Liver (tissue), 9 donors: ENCODE measurements around the gene SCAI. TPM values are rescaled to one million over a fixed set of nuclear protein-coding genes. Genes with fewer than 3 reads are reported as not detected.
"Not testable (repeated sequence)": the region's sequence is repeated elsewhere in the genome, so short reads cannot be mapped to it uniquely, and the experiment has no call there.

Experiments
- DNase-seq: peaks from one replicate; pipeline ENCODE4 v3.0.0-alpha.2; 2017; ENCODE audit warnings: low spot score
- H3K27ac ChIP-seq, 2 donors: one replicate each; pipeline ENCODE4 v1.7.0; 2013; ENCODE audit warnings: inconsistent platforms in 2 of 2, low read length in 2 of 2, control low read depth in 1 of 2, low read depth in 1 of 2, mild to moderate bottlenecking in 1 of 2
- H3K27me3 ChIP-seq, 4 donors: one replicate each; pipeline versions ENCODE4 v1.6.1 to v1.7.0; 2013; ENCODE audit warnings: low read length in 3 of 4, inconsistent platforms in 1 of 4, mild to moderate bottlenecking in 1 of 4, moderate library complexity in 1 of 4; ENCODE audit not compliant: control insufficient read depth in 4 of 4, insufficient read depth in 4 of 4
- H3K36me3 ChIP-seq, 4 donors: one replicate each; pipeline versions ENCODE4 v1.6.1 to v1.7.0; 2013; ENCODE audit warnings: low read length in 3 of 4, mild to moderate bottlenecking in 3 of 4, low read depth in 1 of 4, moderate library complexity in 1 of 4; ENCODE audit not compliant: control insufficient read depth in 4 of 4, insufficient read depth in 3 of 4
- H3K4me1 ChIP-seq, 4 donors: one replicate each; pipeline versions ENCODE4 v1.6.1 to v1.7.0; 2013; ENCODE audit warnings: low read length in 3 of 4, mild to moderate bottlenecking in 3 of 4, moderate library complexity in 1 of 4; ENCODE audit not compliant: control insufficient read depth in 4 of 4, insufficient read depth in 4 of 4
- H3K4me3 ChIP-seq, 3 donors: one replicate each; pipeline versions ENCODE4 v1.6.1 to v1.7.0; 2013; ENCODE audit warnings: low read length in 3 of 3, control low read depth in 1 of 3, low read depth in 1 of 3, mild to moderate bottlenecking in 1 of 3
- H3K9ac ChIP-seq, 2 donors: one replicate each; pipeline ENCODE4 v1.7.0; 2013; ENCODE audit warnings: low read length in 2 of 2, mild to moderate bottlenecking in 2 of 2, moderate library complexity in 2 of 2, control low read depth in 1 of 2, low read depth in 1 of 2
- H3K9me3 ChIP-seq, 4 donors: one replicate each; pipeline versions ENCODE4 v1.6.1 to v1.7.0; 2013; ENCODE audit warnings: low read length in 3 of 4; ENCODE audit not compliant: control insufficient read depth in 4 of 4
- CTCF ChIP-seq: fragments of 150-350 bp; IDR thresholded peaks from 2 replicates; pipeline ENCODE4 v1.5.1; 2017; ENCODE audit warnings: improper control_type of control experiment, low read depth, low read length; ENCODE audit not compliant: missing input control
- EGR1 ChIP-seq, 2 donors: IDR thresholded peaks; 2 replicates each; pipeline ENCODE4 v1.6.1; 2016 to 2018; ENCODE audit warnings: antibody characterized with exemption in 2 of 2, low read depth in 2 of 2
- FOXA1 ChIP-seq: IDR thresholded peaks from 2 replicates; pipeline ENCODE4 v1.6.1; 2016; ENCODE audit warnings: antibody characterized with exemption
- FOXA2 ChIP-seq: IDR thresholded peaks from 2 replicates; pipeline ENCODE4 v1.6.1; 2016; ENCODE audit warnings: antibody characterized with exemption
- GABPA ChIP-seq, 2 donors: IDR thresholded peaks in 1 of 2; conservative IDR thresholded peaks in 1 of 2; 2 replicates each; pipeline ENCODE4 v1.6.1; 2016; ENCODE audit warnings: antibody characterized with exemption in 2 of 2, mild to moderate bottlenecking in 1 of 2, moderate library complexity in 1 of 2
- HNF4A ChIP-seq, 2 donors: conservative IDR thresholded peaks; 2 replicates each; pipeline ENCODE4 v1.6.1; 2016; ENCODE audit warnings: antibody characterized with exemption in 2 of 2, mild to moderate bottlenecking in 2 of 2
- HNF4G ChIP-seq: IDR thresholded peaks from 2 replicates; pipeline ENCODE4 v1.6.1; 2016; ENCODE audit warnings: antibody characterized with exemption
- JUND ChIP-seq, 2 donors: IDR thresholded peaks; 2 replicates each; pipeline ENCODE4 v1.6.1; 2016; ENCODE audit warnings: antibody characterized with exemption in 2 of 2
- NR2F2 ChIP-seq: IDR thresholded peaks from 2 replicates; pipeline ENCODE4 v1.6.1; 2016; ENCODE audit warnings: antibody characterized with exemption
- RAD21 ChIP-seq, 2 donors: IDR thresholded peaks; 2 replicates each; pipeline ENCODE4 v1.6.1; 2016; ENCODE audit warnings: antibody characterized with exemption in 2 of 2, mild to moderate bottlenecking in 2 of 2
- RXRA ChIP-seq, 2 donors: IDR thresholded peaks; 2 replicates each; pipeline ENCODE4 v1.6.1; 2017 to 2018; ENCODE audit warnings: antibody characterized with exemption in 2 of 2, mild to moderate bottlenecking in 1 of 2
- SP1 ChIP-seq: IDR thresholded peaks from 2 replicates; pipeline ENCODE4 v1.6.1; 2018; ENCODE audit warnings: antibody characterized with exemption, mild to moderate bottlenecking
- TAF1 ChIP-seq: conservative IDR thresholded peaks from 2 replicates; pipeline ENCODE4 v1.6.1; 2016; ENCODE audit warnings: antibody characterized with exemption, mild to moderate bottlenecking
- YY1 ChIP-seq: IDR thresholded peaks from 2 replicates; pipeline ENCODE4 v1.6.1; 2016; ENCODE audit warnings: antibody characterized with exemption, mild to moderate bottlenecking
- ZBTB33 ChIP-seq: IDR thresholded peaks from 2 replicates; pipeline ENCODE4 v1.6.1; 2016; ENCODE audit warnings: antibody characterized with exemption
- WGBS: extraction: QIAGEN DNeasy Blood & Tissue Kit; methylation state at CpG from one replicate; pipeline ENCODE4 v1.1.7; 2013; 5-methylcytosine and 5-hydroxymethylcytosine counted together
- polyA plus RNA-seq, 2 donors: library from polyadenylated mRNA; stranded (reverse) in 1 of 2; unstranded in 1 of 2; fragments of 200-250 nt in 1 of 2; fragments of >200 nt in 1 of 2; fragmentation: Nextera tagmentation in 1 of 2; extraction: Ambion mirVana in 1 of 2; gene quantifications; one replicate each; pipeline versions ENCODE4 v1.2.1 to v1.2.3, GENCODE V29; 2013 to 2015
- total RNA-seq, 2 donors: library from RNA; depleted of rRNA; stranded (reverse); fragments of >200 nt; gene quantifications; one replicate each; pipeline ENCODE4 v1.2.3, GENCODE V29; 2014
- TF ChIP-seq, protein P1 (sequence below): IDR thresholded peaks from 2 replicates; pipeline ENCODE4 v1.6.1; 2016; ENCODE audit warnings: antibody characterized with exemption
- TF ChIP-seq, protein P2 (sequence below): IDR thresholded peaks from 2 replicates; pipeline ENCODE4 v1.6.1; 2016; ENCODE audit warnings: antibody characterized with exemption
- TF ChIP-seq, protein P3 (sequence below): IDR thresholded peaks from 2 replicates; pipeline ENCODE4 v1.6.1; 2016; ENCODE audit warnings: antibody characterized with exemption, mild to moderate bottlenecking
- donor health status: healthy.
- donor health status: healthy.
- donor health status: healthy.
- donor health status: healthy.
- donor health status: healthy.

The SCAI gene
- total and polyA plus RNA-seq, 4 donors: 0.24 to 5.3 (median 1.6) TPM

DNA sequence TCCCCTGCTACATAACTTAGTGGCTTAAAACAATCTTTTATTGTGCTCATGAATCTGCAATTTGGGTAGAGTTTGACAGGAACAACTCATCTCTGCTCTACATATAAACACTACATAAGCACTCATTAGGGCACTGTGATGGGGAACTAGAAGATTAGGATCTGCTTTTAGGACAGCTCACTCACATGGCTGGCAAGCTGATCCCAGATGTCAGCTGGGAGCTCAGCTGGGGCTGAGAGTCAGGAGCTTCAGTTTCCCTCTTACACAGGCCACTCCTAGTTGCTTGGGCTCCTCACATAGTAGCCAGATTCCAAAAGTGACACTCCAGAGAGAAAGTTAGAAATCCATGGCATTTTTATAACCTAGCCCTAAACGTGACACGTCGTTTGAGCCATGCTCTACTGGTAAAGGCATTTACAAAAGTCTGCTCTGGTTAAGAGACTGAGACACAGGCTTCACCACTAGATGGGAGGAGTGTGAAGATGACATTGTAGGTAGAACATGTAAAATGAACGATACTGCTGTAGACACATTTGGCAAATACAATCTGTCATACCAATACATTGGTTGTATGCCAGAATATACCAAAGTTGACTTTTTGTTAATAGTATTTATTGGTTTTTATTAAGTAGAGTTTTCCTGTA is 23.6 kb downstream of the SCAI start:
- WGBS: 87% methylated on average over 4 of the region's 4 CpGs
- no peak overlapping the region for H3K27ac ChIP-seq

GRCh38 chr9:125118696-125119095 is 24.6 kb downstream of the SCAI start:
- H3K36me3 ChIP-seq, DNase-seq, H3K9me3 ChIP-seq, H3K9ac ChIP-seq, H3K27ac ChIP-seq, H3K4me3 ChIP-seq, H3K27me3 ChIP-seq, H3K4me1 ChIP-seq: not testable (repeated sequence)
- 71% methylated on average over 2 of the region's 2 CpGs for WGBS

More for the DNA sequence above, 23.6 kb downstream of the SCAI start:
- Histone ChIP-seq H3K36me3 (no peaks in the 10 kb centered on the region), H3K4me1 (peaks cover 0 to 3% (median 0%) of the 10 kb centered on the region in 4 donors), H3K9ac (no peak overlapping the region), H3K27me3 (no peaks in the 10 kb centered on the region), H3K9me3 (no peaks in the 10 kb centered on the region), H3K4me3 (no peak overlapping the region)
- DNase-seq: no peak
- TF ChIP-seq ZBTB33 (no peak), RAD21 (IDR thresholded peaks at IDR 0.05) (no peak), EGR1 (IDR thresholded peaks at IDR 0.05; ENCODE audit: low read depth in 2 of 2) (no peak), FOXA2 (no peak), TAF1 (no peak), HNF4G (no peak), JUND (IDR thresholded peaks at IDR 0.05) (no peak), YY1 (no peak), RXRA (IDR thresholded peaks at IDR 0.05) (no peak), CTCF (no peak), GABPA (IDR thresholded peaks at IDR 0.05 in 1 of 2, conservative IDR thresholded peaks at IDR 0.05 in 1 of 2) (no peak), HNF4A (conservative IDR thresholded peaks at IDR 0.05) (no peak), FOXA1 (no peak), NR2F2 (no peak), SP1 (no peak)
- TF ChIP-seq, protein P1, sequence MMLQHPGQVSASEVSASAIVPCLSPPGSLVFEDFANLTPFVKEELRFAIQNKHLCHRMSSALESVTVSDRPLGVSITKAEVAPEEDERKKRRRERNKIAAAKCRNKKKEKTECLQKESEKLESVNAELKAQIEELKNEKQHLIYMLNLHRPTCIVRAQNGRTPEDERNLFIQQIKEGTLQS: no peak
- TF ChIP-seq, protein P2, sequence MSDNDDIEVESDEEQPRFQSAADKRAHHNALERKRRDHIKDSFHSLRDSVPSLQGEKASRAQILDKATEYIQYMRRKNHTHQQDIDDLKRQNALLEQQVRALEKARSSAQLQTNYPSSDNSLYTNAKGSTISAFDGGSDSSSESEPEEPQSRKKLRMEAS: no peak
- TF ChIP-seq, protein P3, sequence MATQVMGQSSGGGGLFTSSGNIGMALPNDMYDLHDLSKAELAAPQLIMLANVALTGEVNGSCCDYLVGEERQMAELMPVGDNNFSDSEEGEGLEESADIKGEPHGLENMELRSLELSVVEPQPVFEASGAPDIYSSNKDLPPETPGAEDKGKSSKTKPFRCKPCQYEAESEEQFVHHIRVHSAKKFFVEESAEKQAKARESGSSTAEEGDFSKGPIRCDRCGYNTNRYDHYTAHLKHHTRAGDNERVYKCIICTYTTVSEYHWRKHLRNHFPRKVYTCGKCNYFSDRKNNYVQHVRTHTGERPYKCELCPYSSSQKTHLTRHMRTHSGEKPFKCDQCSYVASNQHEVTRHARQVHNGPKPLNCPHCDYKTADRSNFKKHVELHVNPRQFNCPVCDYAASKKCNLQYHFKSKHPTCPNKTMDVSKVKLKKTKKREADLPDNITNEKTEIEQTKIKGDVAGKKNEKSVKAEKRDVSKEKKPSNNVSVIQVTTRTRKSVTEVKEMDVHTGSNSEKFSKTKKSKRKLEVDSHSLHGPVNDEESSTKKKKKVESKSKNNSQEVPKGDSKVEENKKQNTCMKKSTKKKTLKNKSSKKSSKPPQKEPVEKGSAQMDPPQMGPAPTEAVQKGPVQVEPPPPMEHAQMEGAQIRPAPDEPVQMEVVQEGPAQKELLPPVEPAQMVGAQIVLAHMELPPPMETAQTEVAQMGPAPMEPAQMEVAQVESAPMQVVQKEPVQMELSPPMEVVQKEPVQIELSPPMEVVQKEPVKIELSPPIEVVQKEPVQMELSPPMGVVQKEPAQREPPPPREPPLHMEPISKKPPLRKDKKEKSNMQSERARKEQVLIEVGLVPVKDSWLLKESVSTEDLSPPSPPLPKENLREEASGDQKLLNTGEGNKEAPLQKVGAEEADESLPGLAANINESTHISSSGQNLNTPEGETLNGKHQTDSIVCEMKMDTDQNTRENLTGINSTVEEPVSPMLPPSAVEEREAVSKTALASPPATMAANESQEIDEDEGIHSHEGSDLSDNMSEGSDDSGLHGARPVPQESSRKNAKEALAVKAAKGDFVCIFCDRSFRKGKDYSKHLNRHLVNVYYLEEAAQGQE: no peak

DNA sequence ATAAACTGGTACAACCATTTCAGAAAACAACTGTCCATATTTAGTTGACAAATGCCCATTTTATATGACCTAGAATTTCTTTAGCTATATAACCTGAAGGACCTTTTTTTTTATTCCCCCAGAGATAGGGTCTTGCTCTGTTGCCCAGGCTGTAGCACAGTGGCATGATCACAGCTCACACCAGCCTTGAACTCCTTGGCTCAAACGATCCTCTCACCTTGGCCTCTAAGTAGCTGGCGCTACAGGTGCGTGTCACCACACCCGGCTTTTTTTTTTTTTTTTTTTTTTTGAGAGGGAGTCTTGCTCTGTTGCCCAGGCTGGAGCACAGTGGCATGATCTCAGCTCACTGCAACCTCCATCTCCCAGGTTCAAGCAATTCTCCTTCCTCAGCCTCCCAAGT is 28.8 kb downstream of the SCAI start:
- H3K27me3 ChIP-seq, DNase-seq, H3K27ac ChIP-seq, H3K4me1 ChIP-seq, H3K9ac ChIP-seq, H3K36me3 ChIP-seq, H3K9me3 ChIP-seq, H3K4me3 ChIP-seq: not testable (repeated sequence)
- 97% methylated on average over 4 of the region's 4 CpGs for WGBS
